Upper lobe of left lung (tissue), 6 donors: ENCODE data around the gene ATP9A. TPM values are rescaled to one million over a fixed set of nuclear protein-coding genes. Genes with fewer than 3 reads are reported as not detected.

ENCODE experiments used
- ATAC-seq, 2 donors: fragments of 200-7000 bp; cut with Tn5 transposase; one replicate each; pipeline ENCODE4 v1.9.1; 2022; ENCODE audit warnings: mild to moderate bottlenecking in 2 of 2, moderate library complexity in 2 of 2; ENCODE audit not compliant: low FRiP score in 2 of 2
- DNase-seq, 2 donors: peaks; one replicate each; pipeline ENCODE4 v3.0.0-alpha.2; 2019 to 2020
- H3K27ac ChIP-seq, 4 donors: fragments of 200-600 bp; sonication (generic); one replicate each; pipeline ENCODE4 v1.5.1; 2016 to 2019
- H3K27me3 ChIP-seq, 4 donors: fragments of 200-600 bp; sonication (generic); one replicate each; pipeline ENCODE4 v1.5.1; 2017 to 2019
- H3K36me3 ChIP-seq, 4 donors: fragments of 200-600 bp; sonication (generic); one replicate each; pipeline ENCODE4 v1.5.1; 2016 to 2019
- H3K4me1 ChIP-seq, 4 donors: fragments of 200-600 bp; sonication (generic); one replicate each; pipeline ENCODE4 v1.5.1; 2018 to 2019
- H3K4me3 ChIP-seq, 4 donors: fragments of 200-600 bp; sonication (generic); one replicate each; pipeline ENCODE4 v1.5.1; 2017 to 2019; ENCODE audit warnings: mild to moderate bottlenecking in 2 of 4, moderate library complexity in 1 of 4
- H3K9me3 ChIP-seq, 4 donors: fragments of 200-600 bp; sonication (generic); one replicate each; pipeline ENCODE4 v1.5.1; 2018 to 2019
- CTCF ChIP-seq, 6 experiments: fragments of 450-650 bp in 4 of 6; fragments of 200-600 bp in 2 of 6; sonication (generic) in 2 of 6; IDR thresholded peaks; one replicate each; pipeline ENCODE4 v1.5.1; 2016 to 2019; ENCODE audit warnings: antibody characterized with exemption in 6 of 6
- EP300 ChIP-seq, 4 donors: sonication (generic); formaldehyde crosslinking; IDR thresholded peaks; one replicate each; pipeline ENCODE4 v1.5.1; 2017; ENCODE audit warnings: antibody characterized with exemption in 4 of 4, control low read depth in 2 of 4
- POLR2A ChIP-seq, 4 donors: fragments of 450-650 bp; IDR thresholded peaks; one replicate each; pipeline ENCODE4 v1.5.1; 2016 to 2017; ENCODE audit warnings: antibody characterized with exemption in 4 of 4, mild to moderate bottlenecking in 2 of 4
- POLR2AphosphoS5 ChIP-seq, 2 donors: sonication (generic); formaldehyde crosslinking; IDR thresholded peaks; one replicate each; pipeline ENCODE4 v1.5.1; 2017; ENCODE audit warnings: antibody characterized with exemption in 2 of 2
- whole genome bisulfite sequencing, 2 donors: methylation state at CpG; one replicate each; pipeline ENCODE4 v1.1.5; 2017 to 2018; 5-methylcytosine and 5-hydroxymethylcytosine counted together
- total RNA-seq, 6 donors: library from RNA; depleted of rRNA in 4 of 6; stranded (reverse); fragments of >200 nt in 4 of 6; gene quantifications; one replicate each; pipeline versions ENCODE4 v1.1.0 to v1.2.1, GENCODE V29; 2016 to 2021
- donor health status: DM: no; HTN: no; CAD: no; lungs with moderate emphysema.
- donor health status: DM: no; HTN: yes; CAD: no; lungs with severe emphysema.

ATP9A gene
- total RNA-seq, 6 donors from 2014 or later = 15.7 to 31.3 (median 22.8) TPM

GRCh38 chr20:51562332-51563173 is 205.6 kb downstream of the ATP9A start:
- Histone ChIP-seq H3K9me3 (no peaks in the 10 kb centered on the region), H3K4me3 (peak overlapping the region in 3 of 4 donors; percentile 44 to 53 (median 47)), H3K4me1 (peaks cover 24 to 37% (median 33%) of the 10 kb centered on the region in 4 donors), H3K27ac (peak overlapping the region; percentile 61 to 84 (median 76)), H3K36me3 (no peaks in the 10 kb centered on the region), H3K27me3 (peaks cover 0 to 17% (median 0%) of the 10 kb centered on the region in 4 donors)
- TF ChIP-seq POLR2A (IDR thresholded peaks at IDR 0.05) = peak in 1 of 4 donors; percentile 85
- TF ChIP-seq CTCF (IDR thresholded peaks at IDR 0.05) = peak in 1 of 6 experiments; percentile 26
- TF ChIP-seq EP300 (IDR thresholded peaks at IDR 0.05) = no peak
- peak in 1 of 2 donors; percentile 32 for TF ChIP-seq POLR2AphosphoS5 (IDR thresholded peaks at IDR 0.05)
- DNase-seq (peak; percentile 34 to 89), ATAC-seq (peak; percentile 56 to 86)
- 1 to 2% methylated on average over 33 to 74 of the region's 76 CpGs for WGBS, 2 donors

- Histone ChIP-seq H3K27ac (peak overlapping the region; percentile 61 to 84 (median 76)), H3K4me1 (peaks cover 24 to 37% (median 33%) of the 10 kb centered on the region in 4 donors), H3K9me3 (no peaks in the 10 kb centered on the region), H3K27me3 (peaks cover 0 to 17% (median 0%) of the 10 kb centered on the region in 4 donors), H3K4me3 (peak overlapping the region in 3 of 4 donors; percentile 44 to 53 (median 47)), H3K36me3 (no peaks in the 10 kb centered on the region)
- TF ChIP-seq POLR2AphosphoS5 (IDR thresholded peaks at IDR 0.05) = no peak
- TF ChIP-seq CTCF (IDR thresholded peaks at IDR 0.05) = no peak
- no peak for TF ChIP-seq POLR2A (IDR thresholded peaks at IDR 0.05)
- no peak for TF ChIP-seq EP300 (IDR thresholded peaks at IDR 0.05)
- DNase-seq (no peak), ATAC-seq (peak in 1 of 2 donors; percentile 20)
- 3 to 6% methylated on average over 10 of the region's 10 CpGs for WGBS, 2 donors
Measured at GRCh38 chr20:51562027-51562331, 206.2 kb downstream of the ATP9A start.

- H3K36me3 ChIP-seq = no peaks in the 10 kb centered on the region
- peak overlapping the region in 1 of 4 donors; percentile 53 for H3K4me3 ChIP-seq
- ATAC-seq (no peak), DNase-seq (no peak)
- H3K9me3 ChIP-seq = no peaks in the 10 kb centered on the region
- no peak overlapping the region for H3K27ac ChIP-seq
- WGBS, 2 donors = 33 to 43% methylated on average over 16 of the region's 16 CpGs
- TF ChIP-seq POLR2A (IDR thresholded peaks at IDR 0.05) (no peak), POLR2AphosphoS5 (IDR thresholded peaks at IDR 0.05) (no peak), EP300 (IDR thresholded peaks at IDR 0.05) (no peak), CTCF (IDR thresholded peaks at IDR 0.05) (no peak)
- H3K4me1 ChIP-seq = peaks cover 24 to 37% (median 33%) of the 10 kb centered on the region in 4 donors
- peaks cover 0 to 17% (median 0%) of the 10 kb centered on the region in 4 donors for H3K27me3 ChIP-seq
Measured at GRCh38 chr20:51560550-51561307, 207.5 kb downstream of the ATP9A start.

- TF ChIP-seq POLR2AphosphoS5 (IDR thresholded peaks at IDR 0.05) (no peak), CTCF (IDR thresholded peaks at IDR 0.05) (no peak)
- Histone ChIP-seq H3K4me1 (peaks cover 24 to 37% (median 33%) of the 10 kb centered on the region in 4 donors), H3K9me3 (no peaks in the 10 kb centered on the region), H3K27me3 (peaks cover 0 to 17% (median 0%) of the 10 kb centered on the region in 4 donors), H3K36me3 (no peaks in the 10 kb centered on the region), H3K4me3 (no peak overlapping the region), H3K27ac (no peak overlapping the region)
- 92 to 97% methylated on average over 1 of the region's 1 CpG for WGBS, 2 donors
- ATAC-seq (no peak), DNase-seq (no peak)
Measured at GRCh38 chr20:51560042-51560441, 208.1 kb downstream of the ATP9A start.
